Activated B cell treated with CpG ODN at 0.5 μM for 24 hours (primary cell): ENCODE measurements around the gene ZDHHC1. TPM values are rescaled to one million over a fixed set of nuclear protein-coding genes. Genes with fewer than 3 reads are reported as not detected.

Source experiments
- ATAC-seq: fragments of 200-7000 bp; cut with Tn5 transposase; one replicate; pipeline ENCODE4 v1.10.0; 2021; ENCODE audit warnings: low read depth, mild to moderate bottlenecking, moderate library complexity
- CTCF ChIA-PET: fragments of 350-600 bp; sonication (Branson Sonifier 250); formaldehyde crosslinking; loops from one replicate; lab custom pipeline; 2021; ENCODE audit warnings: antibody characterized with exemption; lab: Charles Lee
- POLR2A ChIA-PET: fragments of 350-600 bp; sonication (Branson Sonifier 250); formaldehyde crosslinking; loops from one replicate; lab custom pipeline; 2021; ENCODE audit warnings: antibody characterized with exemption; lab: Charles Lee
- DNase-seq: peaks from one replicate; pipeline ENCODE4 v3.0.0; 2022
- H3K27ac Mint-ChIP-seq: one replicate; pipeline ENCODE4 v1.8.0; 2020; ENCODE audit warnings: mixed read lengths
- H3K27me3 Mint-ChIP-seq: one replicate; pipeline ENCODE4 v1.8.0; 2021; ENCODE audit warnings: mixed read lengths
- H3K36me3 Mint-ChIP-seq: one replicate; pipeline ENCODE4 v1.8.0; 2021; ENCODE audit warnings: low read depth, mixed read lengths
- H3K4me1 Mint-ChIP-seq: one replicate; pipeline ENCODE4 v1.8.0; 2021; ENCODE audit warnings: mixed read lengths
- H3K4me3 Mint-ChIP-seq: one replicate; pipeline ENCODE4 v1.8.0; 2020; ENCODE audit warnings: mild to moderate bottlenecking, mixed read lengths
- H3K9me3 Mint-ChIP-seq: one replicate; pipeline ENCODE4 v1.8.0; 2020; ENCODE audit warnings: mixed read lengths
- CTCF ChIP-seq: fragments of 200-600 bp; IDR thresholded peaks from one replicate; pipeline ENCODE4 v1.8.0; 2022; ENCODE audit warnings: antibody characterized with exemption, mild to moderate bottlenecking
- intact Hi-C: fragments of 100-400 bp; cut with micrococcal nuclease; formaldehyde crosslinking; loops from one replicate; pipeline ENCODE4 v1.15.1; 2024
- total RNA-seq: library from RNA; stranded (reverse); gene quantifications from 2 replicates; pipeline ENCODE4 v1.2.3, GENCODE V29; 2022

The ZDHHC1 gene
- total RNA-seq, 1 donor from 2014 or later: 3.8 TPM

DNA sequence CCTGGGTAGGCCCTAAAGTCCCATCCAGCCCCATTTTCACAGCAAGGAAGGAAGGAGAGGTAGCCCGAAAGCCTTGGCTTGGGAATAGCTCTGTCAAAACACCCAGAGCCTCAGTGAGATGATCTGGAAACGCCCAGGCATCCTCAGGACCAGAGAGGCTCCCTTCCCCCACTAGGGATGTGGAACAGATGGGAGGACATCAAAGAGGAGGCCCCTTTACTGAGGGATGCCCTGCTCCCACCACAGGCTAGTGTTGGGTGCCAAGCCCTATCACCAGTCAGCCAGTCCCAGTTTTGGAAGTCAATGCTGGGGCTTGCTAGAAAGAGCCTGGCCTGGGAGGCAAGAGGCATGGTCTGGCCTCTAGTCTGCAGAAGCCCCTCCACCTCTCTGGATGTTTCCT lies 27.7 kb downstream of the ZDHHC1 start:
- POLR2A ChIA-PET: interaction anchor here (0.6 kb wide), 2 partner anchors 61 to 1454 kb away, joined by 5 to 8 read pairs; no protein-coding TSS in a partner anchor
- Mint-ChIP-seq H3K9me3 (no peaks in the 10 kb centered on the region), H3K4me3 (no peak overlapping the region), H3K27me3 (peaks cover 19% of the 10 kb centered on the region), H3K36me3 (no peaks in the 10 kb centered on the region), H3K4me1 (peaks cover 11% of the 10 kb centered on the region), H3K27ac (no peak overlapping the region)
- intact Hi-C loops: no loop called here
- DNase-seq (no peak), ATAC-seq (no peak)
- no peak for TF ChIP-seq CTCF
- CTCF ChIA-PET: interaction anchor here (1.1 kb wide), 1 partner anchor 11 kb away, joined by 3 read pairs; no protein-coding TSS in a partner anchor

- intact Hi-C loops: no loop called here
- DNase-seq (no peak), ATAC-seq (no peak)
- Mint-ChIP-seq H3K4me3 (no peak overlapping the region), H3K9me3 (no peaks in the 10 kb centered on the region), H3K27me3 (peaks cover 19% of the 10 kb centered on the region), H3K36me3 (no peaks in the 10 kb centered on the region), H3K27ac (no peak overlapping the region), H3K4me1 (peaks cover 10% of the 10 kb centered on the region)
- POLR2A ChIA-PET: interaction anchor here (0.6 kb wide), 2 partner anchors 60 to 1455 kb away, joined by 5 to 8 read pairs; no protein-coding TSS in a partner anchor
- CTCF ChIA-PET: no interaction called here
- no peak for TF ChIP-seq CTCF
Measured at GRCh38 chr16:67388191-67388590, 28.1 kb downstream of the ZDHHC1 start.

DNA sequence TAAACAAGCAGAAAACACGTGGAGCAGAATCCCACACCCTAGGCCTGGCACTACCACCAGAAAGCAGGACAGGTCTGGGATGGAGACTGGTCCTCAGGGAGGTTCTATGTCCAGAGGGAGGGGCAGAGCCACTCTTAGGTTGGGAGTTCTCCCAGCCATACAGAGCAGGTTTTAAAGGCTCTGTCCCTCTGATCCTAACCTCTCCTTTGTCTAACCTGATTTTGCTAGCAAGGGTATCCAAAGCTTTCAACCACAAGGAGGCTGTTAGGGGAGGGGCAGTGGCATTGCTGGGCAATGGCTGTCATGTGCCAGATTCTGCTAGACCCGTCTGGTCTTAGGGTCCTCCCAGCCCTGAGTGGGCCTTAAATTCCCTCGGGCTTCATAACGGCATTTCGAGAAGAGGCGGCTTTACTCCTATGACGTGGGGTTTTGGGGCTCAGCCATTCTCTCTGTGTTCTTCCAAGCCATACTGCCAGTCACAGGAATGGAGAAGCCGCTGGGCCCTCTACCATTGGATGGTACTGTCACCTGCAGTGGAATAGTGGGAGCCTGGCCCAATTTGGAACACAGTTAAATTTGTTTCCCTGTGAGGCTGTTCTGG lies 28.7 kb downstream of the ZDHHC1 start:
- POLR2A ChIA-PET: no interaction called here
- ATAC-seq (no peak), DNase-seq (no peak)
- CTCF ChIA-PET: no interaction called here
- no peak overlapping the region for H3K27ac Mint-ChIP-seq
- H3K4me3 Mint-ChIP-seq: no peak overlapping the region
- TF ChIP-seq CTCF: no peak
- peaks cover 17% of the 10 kb centered on the region for H3K27me3 Mint-ChIP-seq
- H3K36me3 Mint-ChIP-seq: no peaks in the 10 kb centered on the region
- peaks cover 10% of the 10 kb centered on the region for H3K4me1 Mint-ChIP-seq
- intact Hi-C loops: no loop called here
- no peaks in the 10 kb centered on the region for H3K9me3 Mint-ChIP-seq

GRCh38 chr16:67386861-67387455 lies 29.3 kb downstream of the ZDHHC1 start:
- peaks cover 11% of the 10 kb centered on the region for H3K27me3 Mint-ChIP-seq
- intact Hi-C loops: no loop called here
- no peak for ATAC-seq
- no peak overlapping the region for H3K27ac Mint-ChIP-seq
- H3K4me1 Mint-ChIP-seq: peaks cover 10% of the 10 kb centered on the region
- no peak overlapping the region for H3K4me3 Mint-ChIP-seq
- no peaks in the 10 kb centered on the region for H3K9me3 Mint-ChIP-seq
- no peak for TF ChIP-seq CTCF
- CTCF ChIA-PET: no interaction called here
- DNase-seq: no peak
- no peaks in the 10 kb centered on the region for H3K36me3 Mint-ChIP-seq
- POLR2A ChIA-PET: no interaction called here

- H3K4me3 Mint-ChIP-seq: no peak overlapping the region
- no peaks in the 10 kb centered on the region for H3K36me3 Mint-ChIP-seq
- H3K9me3 Mint-ChIP-seq: no peaks in the 10 kb centered on the region
- CTCF ChIA-PET: no interaction called here
- no peak overlapping the region for H3K27ac Mint-ChIP-seq
- no peaks in the 10 kb centered on the region for H3K4me1 Mint-ChIP-seq
- H3K27me3 Mint-ChIP-seq: peaks cover 3% of the 10 kb centered on the region
- no peak for DNase-seq
- TF ChIP-seq CTCF: no peak
- POLR2A ChIA-PET: no interaction called here
- ATAC-seq: no peak
- intact Hi-C loops: no loop called here
Measured at GRCh38 chr16:67384778-67385510, 31.3 kb downstream of the ZDHHC1 start.
